ENCODE measurements around the gene IQCH. TPM values are rescaled to one million over a fixed set of nuclear protein-coding genes. Genes with fewer than 3 reads are reported as not detected.

Gene IQCH
- polyA plus RNA-seq, 2 of the 4 experiments (the other 2 are of a cell fraction), result 1.5 to 3.8 TPM

GRCh38 chr15:67521029-67521782 is 266.6 kb downstream of the IQCH start, which contains the start of gene C15orf61:
C15orf61 (plus strand) TSS chr15:67521131; CDS start chr15:67521249, 118 bp downstream.
- TF ChIP-seq SMC3 (IDR thresholded peaks at IDR 0.05) (no peak; the same call in 2 of the 3 replicates), TFCP2L1 (CRISPR knock-in tag; IDR thresholded peaks at IDR 0.05) (peak; percentile 90), ATOH8 (CRISPR knock-in tag; IDR thresholded peaks at IDR 0.05; ENCODE audit: low read depth) (0 out of 2 replicates have a peak, but pooled peaks have one; percentile 30), HDAC2 (IDR thresholded peaks at IDR 0.05) (peak; percentile 78; the same call in 1 of the 2 replicates), ZNF302 (CRISPR knock-in tag; IDR thresholded peaks at IDR 0.05) (no peak), FOSL2 (IDR thresholded peaks at IDR 0.05) (no peak), FOSL2 (CRISPR knock-in tag; IDR thresholded peaks at IDR 0.05) (0 out of 2 replicates have a peak, but pooled peaks have one; percentile 19), RAD21 (conservative IDR thresholded peaks at IDR 0.05 in 1 of 2, IDR thresholded peaks at IDR 0.05 in 1 of 2) (peak in 1 of 2 experiments; percentile 31; a peak in 1 of 5 replicates), POLR2A (IDR thresholded peaks at IDR 0.05; ENCODE audit: low read length) (peak; percentile 84), PHF8 (IDR thresholded peaks at IDR 0.05; ENCODE audit: borderline replicate concordance, low read depth) (peak; percentile 98), ESRRA (IDR thresholded peaks at IDR 0.05; ENCODE audit: borderline replicate concordance, low read length) (no peak; the same call in 1 of the 2 replicates), CTCF (IDR thresholded peaks at IDR 0.05) (peak; percentile 28; the same call in 2 of the 3 replicates), E2F6 (IDR thresholded peaks at IDR 0.05; ENCODE audit: borderline replicate concordance, low read depth) (peak; percentile 94), GATA3 (IDR thresholded peaks at IDR 0.05; ENCODE audit: borderline replicate concordance) (peak; percentile 28; the same call in 1 of the 2 replicates), MYC (IDR thresholded peaks at IDR 0.05; ENCODE audit: borderline replicate concordance, low read length) (peak; percentile 86; the same call in 1 of the 2 replicates), REST (IDR thresholded peaks at IDR 0.05) (peak; percentile 76), HES2 (IDR thresholded peaks at IDR 0.05) (no peak), MAFK (IDR thresholded peaks at IDR 0.05; ENCODE audit: partially characterized antibody) (peak; percentile 97), ZC3H11A (IDR thresholded peaks at IDR 0.05) (no peak), USF2 (IDR thresholded peaks at IDR 0.05) (peak; percentile 89), BCL3 (IDR thresholded peaks at IDR 0.05) (peak; percentile 91), NFE2L2 (conservative IDR thresholded peaks at IDR 0.05; ENCODE audit: low read length) (no peak), CHD2 (IDR thresholded peaks at IDR 0.05; ENCODE audit: low read length, partially characterized antibody) (peak; percentile 81), BHLHE40 (IDR thresholded peaks at IDR 0.05; ENCODE audit: low read depth, low read length) (peak; percentile 72), JUN (IDR thresholded peaks at IDR 0.05) (peak; percentile 86 to 88), ZFP36 (IDR thresholded peaks at IDR 0.05; ENCODE audit: borderline replicate concordance, partially characterized antibody) (no peak), MAX (IDR thresholded peaks at IDR 0.05) (peak; percentile 96), RNF2 (IDR thresholded peaks at IDR 0.05; ENCODE audit: borderline replicate concordance, low read depth) (no peak; the same call in 1 of the 2 replicates), HOXB5 (CRISPR knock-in tag; IDR thresholded peaks at IDR 0.05) (peak; percentile 57; the same call in 1 of the 2 replicates), FOSB (CRISPR knock-in tag; IDR thresholded peaks at IDR 0.05) (no peak)
- Histone ChIP-seq H3K4me1 (peaks cover 26% of the 10 kb centered on the region; the same call in 2 of the 3 replicates), H3K27ac (peak within 1 kb of the TSS; percentile 90 to 91), H3K4me3 (peak within 1 kb of the TSS; percentile 94), H3K4me2 (peak within 1 kb of the TSS; percentile 95), H3K9me3 (no peaks in the 10 kb centered on the region)
- ChIA-PET CTCF (interaction anchor here (0.6 to 1.3 kb wide), 9 partner anchors 10 to 315 kb away, joined by 3 to 8 read pairs (median 3); no protein-coding TSS in a partner anchor), POLR2A (interaction anchor here (0.5 to 2.3 kb wide), 13 partner anchors 10 to 374 kb away, joined by 3 to 21 read pairs (median 3); partner anchors contain the start of genes MAP2K5 and SKOR1)
- under 1% methylated on average over 42 of the region's 94 CpGs for WGBS (ENCODE audit: missing lambda C conversion rate)
- DNase-seq (ENCODE audit: low read depth in 1 of 2, low spot score in 1 of 2) (peak; percentile 89 to 97), ATAC-seq (peak; percentile 88 to 91), FAIRE-seq (no peak)

Measured in A549 (cell line).